PFSK-1 (cell line): ENCODE measurements around the gene KDM3B.

Experiments used
- POLR2AphosphoS5 ChIP-seq: IDR thresholded peaks from 2 replicates; pipeline ENCODE4 v1.6.1; 2012; ENCODE audit warnings: low read depth, mild to moderate bottlenecking, control low read depth, low read length, moderate library complexity
- SIN3A ChIP-seq: IDR thresholded peaks from 2 replicates; pipeline ENCODE4 v1.6.1; 2012; ENCODE audit warnings: mild to moderate bottlenecking, low read length, moderate library complexity, borderline replicate concordance; ENCODE audit not compliant: insufficient read depth
- TAF1 ChIP-seq: IDR thresholded peaks from 2 replicates; pipeline ENCODE4 v1.6.1; 2012; ENCODE audit warnings: low read length, control low read depth, borderline replicate concordance; ENCODE audit not compliant: insufficient read depth
- TF ChIP-seq, protein P1 (sequence below), 2 experiments: IDR thresholded peaks; 2 replicates each; pipeline versions ENCODE4 v1.6.1 to v1.8.0; 2011 to 2012; ENCODE audit warnings: low read depth in 2 of 2, low read length in 2 of 2, control low read depth in 1 of 2, inconsistent platforms in 1 of 2, mild to moderate bottlenecking in 1 of 2, moderate library complexity in 1 of 2; ENCODE audit not compliant: insufficient read depth in 1 of 2

DNA sequence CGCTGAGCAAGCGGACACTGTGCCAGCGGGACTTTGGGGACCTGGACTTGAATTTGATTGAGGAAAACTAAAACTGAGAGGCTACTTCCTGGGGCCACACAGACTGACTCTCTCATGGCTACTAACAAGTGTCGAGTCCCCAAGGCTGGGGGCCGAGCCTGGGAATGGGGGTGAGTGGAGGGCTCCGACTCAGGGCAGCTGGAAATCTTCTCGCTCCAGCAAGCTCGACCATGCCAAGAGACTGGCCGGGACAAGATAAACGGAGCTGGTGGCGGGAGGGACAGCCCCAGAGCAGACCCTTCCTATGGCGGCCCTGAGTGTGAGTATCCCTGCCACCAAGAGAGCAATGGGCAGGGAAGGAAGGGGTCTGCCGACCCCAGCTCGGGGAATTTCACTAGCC lies 5.6 kb upstream of the KDM3B start:
- TF ChIP-seq POLR2AphosphoS5 (no peak), SIN3A (no peak), TAF1 (no peak)
- TF ChIP-seq, protein P1, sequence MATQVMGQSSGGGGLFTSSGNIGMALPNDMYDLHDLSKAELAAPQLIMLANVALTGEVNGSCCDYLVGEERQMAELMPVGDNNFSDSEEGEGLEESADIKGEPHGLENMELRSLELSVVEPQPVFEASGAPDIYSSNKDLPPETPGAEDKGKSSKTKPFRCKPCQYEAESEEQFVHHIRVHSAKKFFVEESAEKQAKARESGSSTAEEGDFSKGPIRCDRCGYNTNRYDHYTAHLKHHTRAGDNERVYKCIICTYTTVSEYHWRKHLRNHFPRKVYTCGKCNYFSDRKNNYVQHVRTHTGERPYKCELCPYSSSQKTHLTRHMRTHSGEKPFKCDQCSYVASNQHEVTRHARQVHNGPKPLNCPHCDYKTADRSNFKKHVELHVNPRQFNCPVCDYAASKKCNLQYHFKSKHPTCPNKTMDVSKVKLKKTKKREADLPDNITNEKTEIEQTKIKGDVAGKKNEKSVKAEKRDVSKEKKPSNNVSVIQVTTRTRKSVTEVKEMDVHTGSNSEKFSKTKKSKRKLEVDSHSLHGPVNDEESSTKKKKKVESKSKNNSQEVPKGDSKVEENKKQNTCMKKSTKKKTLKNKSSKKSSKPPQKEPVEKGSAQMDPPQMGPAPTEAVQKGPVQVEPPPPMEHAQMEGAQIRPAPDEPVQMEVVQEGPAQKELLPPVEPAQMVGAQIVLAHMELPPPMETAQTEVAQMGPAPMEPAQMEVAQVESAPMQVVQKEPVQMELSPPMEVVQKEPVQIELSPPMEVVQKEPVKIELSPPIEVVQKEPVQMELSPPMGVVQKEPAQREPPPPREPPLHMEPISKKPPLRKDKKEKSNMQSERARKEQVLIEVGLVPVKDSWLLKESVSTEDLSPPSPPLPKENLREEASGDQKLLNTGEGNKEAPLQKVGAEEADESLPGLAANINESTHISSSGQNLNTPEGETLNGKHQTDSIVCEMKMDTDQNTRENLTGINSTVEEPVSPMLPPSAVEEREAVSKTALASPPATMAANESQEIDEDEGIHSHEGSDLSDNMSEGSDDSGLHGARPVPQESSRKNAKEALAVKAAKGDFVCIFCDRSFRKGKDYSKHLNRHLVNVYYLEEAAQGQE (IDR thresholded peaks at IDR 0.05; ENCODE audit: insufficient read depth in 1 of 2, low read depth in 2 of 2, low read length in 2 of 2), result no peak
